GM18519 (cell line): ENCODE results near the gene TGIF2.

Experiments used
- ATAC-seq: cut with Tn5 transposase; IDR thresholded peaks from one replicate; pipeline ENCODE4 v1.9.1; 2021; ENCODE audit warnings: mild to moderate bottlenecking, moderate library complexity; ENCODE audit not compliant: unreplicated experiment, low FRiP score

The TGIF2 gene

GRCh38 chr20:36574366-36575135 is 1.2 kb downstream of the TGIF2 start:
- no peak for ATAC-seq

GRCh38 chr20:36576081-36576445 is 2.7 kb downstream of the TGIF2 start:
- ATAC-seq: no peak

- no peak for ATAC-seq
Measured at GRCh38 chr20:36578356-36579041, 5.1 kb downstream of the TGIF2 start.

GRCh38 chr20:36579996-36580545 is 6.7 kb downstream of the TGIF2 start:
- no peak for ATAC-seq

- ATAC-seq: no peak
Measured at GRCh38 chr20:36582322-36582721, 8.9 kb downstream of the TGIF2 start.

GRCh38 chr20:36582821-36583220 is 9.4 kb downstream of the TGIF2 start:
- no peak for ATAC-seq

- no peak for ATAC-seq
Measured at GRCh38 chr20:36584018-36584481, 10.7 kb downstream of the TGIF2 start.

GRCh38 chr20:36585410-36586125 is 12.2 kb downstream of the TGIF2 start:
- ATAC-seq: no peak

- ATAC-seq: no peak
Measured at GRCh38 chr20:36587388-36588070, 14.1 kb downstream of the TGIF2 start.

- ATAC-seq: no peak
Measured at GRCh38 chr20:36591281-36591680, 17.9 kb downstream of the TGIF2 start.

- no peak for ATAC-seq
Measured at GRCh38 chr20:36591854-36592641, 18.7 kb downstream of the TGIF2 start.

- ATAC-seq: no peak
Measured at GRCh38 chr20:36593347-36593929, 20.0 kb downstream of the TGIF2 start.

- no peak for ATAC-seq
Measured at GRCh38 chr20:36599912-36600345, 26.5 kb downstream of the TGIF2 start.

- no peak for ATAC-seq
Measured at GRCh38 chr20:36601540-36601939, 28.1 kb downstream of the TGIF2 start.

- ATAC-seq: peak; percentile 21
Measured at GRCh38 chr20:36604952-36605398, 31.6 kb downstream of the TGIF2 start.

GRCh38 chr20:36605399-36606157 is 32.2 kb downstream of the TGIF2 start, which contains the start of gene RAB5IF:
Gene RAB5IF (plus strand): TSS chr20:36605779. CDS start chr20:36605952, 173 bp downstream.
- peak; percentile 73 for ATAC-seq

- no peak for ATAC-seq
Measured at GRCh38 chr20:36606158-36607066, 33.0 kb downstream of the TGIF2 start.
